H1 (cell line): Measurements from ENCODE around the gene RPS6KC1. TPM values are rescaled to one million over a fixed set of nuclear protein-coding genes. Genes with fewer than 3 reads are reported as not detected.

Experiments used
- CBX8 ChIP-seq: fragments of 300-800, 300-1000 bp; sonication (generic); IDR thresholded peaks from 2 replicates; pipeline ENCODE4 v1.7.1; 2016; ENCODE audit warnings: low read depth, low read length, borderline replicate concordance
- SP4 ChIP-seq: IDR thresholded peaks from 2 replicates; pipeline ENCODE4 v1.6.1; 2012; ENCODE audit warnings: low read length, inconsistent platforms
- polyA plus RNA-seq, 7 experiments: library from polyadenylated mRNA; depleted of rRNA in 3 of 7; stranded (reverse) in 5 of 7; unstranded in 2 of 7; fragments of >200 nt in 5 of 7; fragments of 200-250 nt in 2 of 7; gene quantifications; 1 replicate in 5 of 7; 2 replicates in 1 of 7; 4 replicates in 1 of 7; pipeline versions ENCODE4 v1.2.1 to v1.2.3, GENCODE V29; 2011 to 2013; ENCODE audit warnings: missing spikeins in 2 of 7, mixed read lengths in 2 of 7
- total RNA-seq: library from RNA; stranded (reverse); fragmentation: NEBNext Ultra II Directional; extraction: Animal tissue kit (Norgen Biotek cat#: 25700); gene quantifications from 2 replicates; pipeline ENCODE4 v1.2.1, GENCODE V29; 2021
- TF ChIP-seq, protein P1 (sequence below): fragments of 300-600 bp; sonication (generic); IDR thresholded peaks from 2 replicates; pipeline ENCODE4 v1.7.1; 2012; ENCODE audit warnings: low read length, moderate library complexity, mild to moderate bottlenecking, inconsistent platforms; ENCODE audit not compliant: insufficient replicate concordance
- TF ChIP-seq, protein P2 (sequence below), 3 experiments: IDR thresholded peaks; 1 replicate in 2 of 3; 2 replicates in 1 of 3; pipeline versions ENCODE4 v1.5.1 to v1.6.1; 2011; ENCODE audit warnings: low read length in 3 of 3, mild to moderate bottlenecking in 3 of 3, inconsistent platforms in 2 of 3, low read depth in 1 of 3, moderate library complexity in 1 of 3; ENCODE audit not compliant: insufficient read depth in 1 of 3; ENCODE audit errors: control extremely low read depth in 1 of 3

RPS6KC1 gene
- total and polyA plus RNA-seq, 2 of the 8 experiments (the other 6 are each of a cell fraction or from before 2014, with no cell fraction given) = 4.9 to 17.6 TPM

DNA sequence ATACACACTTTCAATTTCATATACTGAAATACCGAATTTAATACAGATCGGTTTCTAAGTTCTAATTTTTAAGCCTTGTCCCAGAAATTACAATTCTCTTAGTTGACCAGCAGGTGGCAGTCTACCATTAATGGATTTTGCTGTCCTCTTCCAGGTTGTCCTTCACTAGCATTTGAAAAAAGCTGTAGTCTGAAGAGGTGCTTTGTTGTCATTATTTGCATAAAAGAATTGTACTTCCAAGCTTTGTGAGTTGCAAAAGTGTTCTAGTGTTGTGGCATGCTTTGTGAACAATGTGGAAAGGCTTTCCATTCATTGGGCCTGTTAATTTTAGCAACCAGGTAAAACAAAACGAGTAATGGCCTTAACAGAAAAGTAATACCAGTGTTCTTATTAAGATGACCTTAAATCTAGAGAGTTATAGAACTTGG is 193.6 kb downstream of the RPS6KC1 start (continued):
- TF ChIP-seq, protein P1, sequence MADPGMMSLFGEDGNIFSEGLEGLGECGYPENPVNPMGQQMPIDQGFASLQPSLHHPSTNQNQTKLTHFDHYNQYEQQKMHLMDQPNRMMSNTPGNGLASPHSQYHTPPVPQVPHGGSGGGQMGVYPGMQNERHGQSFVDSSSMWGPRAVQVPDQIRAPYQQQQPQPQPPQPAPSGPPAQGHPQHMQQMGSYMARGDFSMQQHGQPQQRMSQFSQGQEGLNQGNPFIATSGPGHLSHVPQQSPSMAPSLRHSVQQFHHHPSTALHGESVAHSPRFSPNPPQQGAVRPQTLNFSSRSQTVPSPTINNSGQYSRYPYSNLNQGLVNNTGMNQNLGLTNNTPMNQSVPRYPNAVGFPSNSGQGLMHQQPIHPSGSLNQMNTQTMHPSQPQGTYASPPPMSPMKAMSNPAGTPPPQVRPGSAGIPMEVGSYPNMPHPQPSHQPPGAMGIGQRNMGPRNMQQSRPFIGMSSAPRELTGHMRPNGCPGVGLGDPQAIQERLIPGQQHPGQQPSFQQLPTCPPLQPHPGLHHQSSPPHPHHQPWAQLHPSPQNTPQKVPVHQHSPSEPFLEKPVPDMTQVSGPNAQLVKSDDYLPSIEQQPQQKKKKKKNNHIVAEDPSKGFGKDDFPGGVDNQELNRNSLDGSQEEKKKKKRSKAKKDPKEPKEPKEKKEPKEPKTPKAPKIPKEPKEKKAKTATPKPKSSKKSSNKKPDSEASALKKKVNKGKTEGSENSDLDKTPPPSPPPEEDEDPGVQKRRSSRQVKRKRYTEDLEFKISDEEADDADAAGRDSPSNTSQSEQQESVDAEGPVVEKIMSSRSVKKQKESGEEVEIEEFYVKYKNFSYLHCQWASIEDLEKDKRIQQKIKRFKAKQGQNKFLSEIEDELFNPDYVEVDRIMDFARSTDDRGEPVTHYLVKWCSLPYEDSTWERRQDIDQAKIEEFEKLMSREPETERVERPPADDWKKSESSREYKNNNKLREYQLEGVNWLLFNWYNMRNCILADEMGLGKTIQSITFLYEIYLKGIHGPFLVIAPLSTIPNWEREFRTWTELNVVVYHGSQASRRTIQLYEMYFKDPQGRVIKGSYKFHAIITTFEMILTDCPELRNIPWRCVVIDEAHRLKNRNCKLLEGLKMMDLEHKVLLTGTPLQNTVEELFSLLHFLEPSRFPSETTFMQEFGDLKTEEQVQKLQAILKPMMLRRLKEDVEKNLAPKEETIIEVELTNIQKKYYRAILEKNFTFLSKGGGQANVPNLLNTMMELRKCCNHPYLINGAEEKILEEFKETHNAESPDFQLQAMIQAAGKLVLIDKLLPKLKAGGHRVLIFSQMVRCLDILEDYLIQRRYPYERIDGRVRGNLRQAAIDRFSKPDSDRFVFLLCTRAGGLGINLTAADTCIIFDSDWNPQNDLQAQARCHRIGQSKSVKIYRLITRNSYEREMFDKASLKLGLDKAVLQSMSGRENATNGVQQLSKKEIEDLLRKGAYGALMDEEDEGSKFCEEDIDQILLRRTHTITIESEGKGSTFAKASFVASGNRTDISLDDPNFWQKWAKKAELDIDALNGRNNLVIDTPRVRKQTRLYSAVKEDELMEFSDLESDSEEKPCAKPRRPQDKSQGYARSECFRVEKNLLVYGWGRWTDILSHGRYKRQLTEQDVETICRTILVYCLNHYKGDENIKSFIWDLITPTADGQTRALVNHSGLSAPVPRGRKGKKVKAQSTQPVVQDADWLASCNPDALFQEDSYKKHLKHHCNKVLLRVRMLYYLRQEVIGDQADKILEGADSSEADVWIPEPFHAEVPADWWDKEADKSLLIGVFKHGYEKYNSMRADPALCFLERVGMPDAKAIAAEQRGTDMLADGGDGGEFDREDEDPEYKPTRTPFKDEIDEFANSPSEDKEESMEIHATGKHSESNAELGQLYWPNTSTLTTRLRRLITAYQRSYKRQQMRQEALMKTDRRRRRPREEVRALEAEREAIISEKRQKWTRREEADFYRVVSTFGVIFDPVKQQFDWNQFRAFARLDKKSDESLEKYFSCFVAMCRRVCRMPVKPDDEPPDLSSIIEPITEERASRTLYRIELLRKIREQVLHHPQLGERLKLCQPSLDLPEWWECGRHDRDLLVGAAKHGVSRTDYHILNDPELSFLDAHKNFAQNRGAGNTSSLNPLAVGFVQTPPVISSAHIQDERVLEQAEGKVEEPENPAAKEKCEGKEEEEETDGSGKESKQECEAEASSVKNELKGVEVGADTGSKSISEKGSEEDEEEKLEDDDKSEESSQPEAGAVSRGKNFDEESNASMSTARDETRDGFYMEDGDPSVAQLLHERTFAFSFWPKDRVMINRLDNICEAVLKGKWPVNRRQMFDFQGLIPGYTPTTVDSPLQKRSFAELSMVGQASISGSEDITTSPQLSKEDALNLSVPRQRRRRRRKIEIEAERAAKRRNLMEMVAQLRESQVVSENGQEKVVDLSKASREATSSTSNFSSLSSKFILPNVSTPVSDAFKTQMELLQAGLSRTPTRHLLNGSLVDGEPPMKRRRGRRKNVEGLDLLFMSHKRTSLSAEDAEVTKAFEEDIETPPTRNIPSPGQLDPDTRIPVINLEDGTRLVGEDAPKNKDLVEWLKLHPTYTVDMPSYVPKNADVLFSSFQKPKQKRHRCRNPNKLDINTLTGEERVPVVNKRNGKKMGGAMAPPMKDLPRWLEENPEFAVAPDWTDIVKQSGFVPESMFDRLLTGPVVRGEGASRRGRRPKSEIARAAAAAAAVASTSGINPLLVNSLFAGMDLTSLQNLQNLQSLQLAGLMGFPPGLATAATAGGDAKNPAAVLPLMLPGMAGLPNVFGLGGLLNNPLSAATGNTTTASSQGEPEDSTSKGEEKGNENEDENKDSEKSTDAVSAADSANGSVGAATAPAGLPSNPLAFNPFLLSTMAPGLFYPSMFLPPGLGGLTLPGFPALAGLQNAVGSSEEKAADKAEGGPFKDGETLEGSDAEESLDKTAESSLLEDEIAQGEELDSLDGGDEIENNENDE = no peak
- TF ChIP-seq, protein P2, sequence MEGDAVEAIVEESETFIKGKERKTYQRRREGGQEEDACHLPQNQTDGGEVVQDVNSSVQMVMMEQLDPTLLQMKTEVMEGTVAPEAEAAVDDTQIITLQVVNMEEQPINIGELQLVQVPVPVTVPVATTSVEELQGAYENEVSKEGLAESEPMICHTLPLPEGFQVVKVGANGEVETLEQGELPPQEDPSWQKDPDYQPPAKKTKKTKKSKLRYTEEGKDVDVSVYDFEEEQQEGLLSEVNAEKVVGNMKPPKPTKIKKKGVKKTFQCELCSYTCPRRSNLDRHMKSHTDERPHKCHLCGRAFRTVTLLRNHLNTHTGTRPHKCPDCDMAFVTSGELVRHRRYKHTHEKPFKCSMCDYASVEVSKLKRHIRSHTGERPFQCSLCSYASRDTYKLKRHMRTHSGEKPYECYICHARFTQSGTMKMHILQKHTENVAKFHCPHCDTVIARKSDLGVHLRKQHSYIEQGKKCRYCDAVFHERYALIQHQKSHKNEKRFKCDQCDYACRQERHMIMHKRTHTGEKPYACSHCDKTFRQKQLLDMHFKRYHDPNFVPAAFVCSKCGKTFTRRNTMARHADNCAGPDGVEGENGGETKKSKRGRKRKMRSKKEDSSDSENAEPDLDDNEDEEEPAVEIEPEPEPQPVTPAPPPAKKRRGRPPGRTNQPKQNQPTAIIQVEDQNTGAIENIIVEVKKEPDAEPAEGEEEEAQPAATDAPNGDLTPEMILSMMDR (IDR thresholded peaks at IDR 0.05; ENCODE audit: control extremely low read depth in 1 of 3, insufficient read depth in 1 of 3, low read depth in 1 of 3, low read length in 3 of 3) = peak in 2 of 3 experiments; percentile 59 to 61; a peak in 3 of 4 replicates
- TF ChIP-seq CBX8 (no peak), SP4 (no peak)
